ENCODE data around the gene ARHGEF10L. TPM values are rescaled to one million over a fixed set of nuclear protein-coding genes. Genes with fewer than 3 reads are reported as not detected.

ARHGEF10L gene
- total and polyA plus RNA-seq, 3 experiments from 2014 or later: 0.24 to 0.26 TPM; not detected in 1

DNA sequence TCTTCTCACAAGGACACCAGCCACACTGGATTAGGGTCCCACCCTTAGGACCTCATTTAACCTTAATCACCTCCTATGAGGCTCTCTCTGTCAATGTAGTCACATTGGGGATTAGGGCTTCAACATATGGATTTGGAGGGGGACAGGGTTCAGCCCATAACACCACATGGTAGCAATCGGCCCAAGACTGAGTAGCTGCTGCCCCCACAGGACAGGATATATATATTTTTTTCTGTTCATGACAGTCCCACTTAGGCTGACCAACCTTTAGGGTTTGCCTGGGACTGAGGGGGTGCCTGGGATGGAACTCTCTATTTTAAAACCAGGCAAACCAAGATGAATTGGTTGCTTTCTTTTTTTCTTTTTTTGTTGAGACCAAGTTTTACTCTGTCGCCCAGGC, 207.4 kb downstream of the ARHGEF10L start:
- Mint-ChIP-seq H3K4me1 (no peaks in the 10 kb centered on the region), H3K27me3 (peaks cover 9 to 14% of the 10 kb centered on the region in 2 donors), H3K9me3 (peaks cover 0 to 6% (median 0%) of the 10 kb centered on the region in 5 donors), H3K27ac (no peak overlapping the region), H3K4me3 (no peak overlapping the region), H3K36me3 (no peaks in the 10 kb centered on the region)
- POLR2A ChIA-PET: no interaction called here
- CTCF ChIA-PET: no interaction called here
- H3K27me3 ChIP-seq (ENCODE audit: insufficient read depth, low read length, poor library complexity, severe bottlenecking): no peaks in the 10 kb centered on the region
- DNase-seq: no peak
- H3K9me3 ChIP-seq (ENCODE audit: low read length): no peaks in the 10 kb centered on the region
- H3K36me3 ChIP-seq (ENCODE audit: insufficient read depth, low read length): no peaks in the 10 kb centered on the region
- H3K4me1 ChIP-seq (ENCODE audit: insufficient read depth, low read length): no peaks in the 10 kb centered on the region
- H3K27ac ChIP-seq (ENCODE audit: low read depth, low read length): no peak overlapping the region
- no peak overlapping the region for H3K4me3 ChIP-seq (ENCODE audit: low read length)

Other genes with a start within 250 kb of the ARHGEF10L start
- under 1 TPM; 0.26 to 0.27 TPM for gene PADI4, start 231.5 kb upstream of the ARHGEF10L start, total RNA-seq
- gene PADI4, start 231.5 kb upstream of the ARHGEF10L start, polyA plus RNA-seq: 2.0 TPM
- not detected for gene PADI6, start 167.5 kb upstream of the ARHGEF10L start, total RNA-seq
- gene PADI6, start 167.5 kb upstream of the ARHGEF10L start, polyA plus RNA-seq: not detected
- gene RCC2, start 100.0 kb upstream of the ARHGEF10L start, total RNA-seq: 100 to 1,000 TPM; 156 TPM
- 27.5 TPM for gene RCC2, start 100.0 kb upstream of the ARHGEF10L start, polyA plus RNA-seq
- not detected for gene ACTL8, start 215.6 kb downstream of the ARHGEF10L start, total RNA-seq
- not detected for gene ACTL8, start 215.6 kb downstream of the ARHGEF10L start, polyA plus RNA-seq